GM12865 (cell line): Measurements from ENCODE around the gene USP6.
"Not testable (repeated sequence)": the region's sequence is repeated elsewhere in the genome, so short reads cannot be mapped to it uniquely, and the experiment has no call there.

Experiments used
- DNase-seq: peaks from one replicate; pipeline ENCODE4 v3.0.0; 2010; ENCODE audit warnings: low read depth
- H3K4me3 ChIP-seq: 2 replicates; pipeline ENCODE4 v1.5.1; 2011; ENCODE audit warnings: mild to moderate bottlenecking, low read depth, low read length, control low read depth
- TF ChIP-seq, protein P1 (sequence below): IDR thresholded peaks from 2 replicates; pipeline ENCODE4 v1.5.1; 2011; ENCODE audit warnings: low read length, control low read depth, low read depth, inconsistent platforms; ENCODE audit not compliant: insufficient read depth; ENCODE audit errors: missing control alignments

USP6 gene

DNA sequence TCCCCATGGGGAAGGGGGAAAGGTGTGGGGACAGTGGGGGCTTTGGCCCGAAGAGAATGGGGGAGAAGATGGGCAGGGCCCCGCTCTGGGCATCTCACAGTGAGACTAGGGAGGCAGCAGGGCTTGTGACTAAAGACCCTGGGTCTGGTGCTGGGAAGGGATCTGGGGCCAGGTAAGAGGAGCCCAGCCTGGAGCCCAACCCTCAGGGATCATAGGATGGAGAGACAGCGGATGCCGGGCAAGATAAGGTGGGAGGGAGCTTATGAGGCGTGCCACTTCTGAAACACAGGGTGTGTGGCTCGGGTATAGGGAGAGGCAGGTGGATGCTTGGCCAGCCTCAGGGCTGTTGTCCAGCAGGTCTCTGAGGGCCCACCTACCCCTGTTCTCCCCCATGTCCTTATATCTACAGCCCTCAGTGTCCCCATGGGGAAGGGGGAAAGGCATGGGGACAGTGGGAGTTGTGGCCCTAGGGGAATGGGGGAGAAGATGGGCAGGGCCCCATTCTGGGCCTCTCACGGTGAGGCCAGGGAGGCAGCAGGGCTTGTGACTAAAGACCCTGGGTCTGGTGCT is 15.4 kb downstream of the USP6 start:
- no peak overlapping the region for H3K4me3 ChIP-seq
- DNase-seq, result no peak
- TF ChIP-seq, protein P1, sequence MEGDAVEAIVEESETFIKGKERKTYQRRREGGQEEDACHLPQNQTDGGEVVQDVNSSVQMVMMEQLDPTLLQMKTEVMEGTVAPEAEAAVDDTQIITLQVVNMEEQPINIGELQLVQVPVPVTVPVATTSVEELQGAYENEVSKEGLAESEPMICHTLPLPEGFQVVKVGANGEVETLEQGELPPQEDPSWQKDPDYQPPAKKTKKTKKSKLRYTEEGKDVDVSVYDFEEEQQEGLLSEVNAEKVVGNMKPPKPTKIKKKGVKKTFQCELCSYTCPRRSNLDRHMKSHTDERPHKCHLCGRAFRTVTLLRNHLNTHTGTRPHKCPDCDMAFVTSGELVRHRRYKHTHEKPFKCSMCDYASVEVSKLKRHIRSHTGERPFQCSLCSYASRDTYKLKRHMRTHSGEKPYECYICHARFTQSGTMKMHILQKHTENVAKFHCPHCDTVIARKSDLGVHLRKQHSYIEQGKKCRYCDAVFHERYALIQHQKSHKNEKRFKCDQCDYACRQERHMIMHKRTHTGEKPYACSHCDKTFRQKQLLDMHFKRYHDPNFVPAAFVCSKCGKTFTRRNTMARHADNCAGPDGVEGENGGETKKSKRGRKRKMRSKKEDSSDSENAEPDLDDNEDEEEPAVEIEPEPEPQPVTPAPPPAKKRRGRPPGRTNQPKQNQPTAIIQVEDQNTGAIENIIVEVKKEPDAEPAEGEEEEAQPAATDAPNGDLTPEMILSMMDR, result no peak

DNA sequence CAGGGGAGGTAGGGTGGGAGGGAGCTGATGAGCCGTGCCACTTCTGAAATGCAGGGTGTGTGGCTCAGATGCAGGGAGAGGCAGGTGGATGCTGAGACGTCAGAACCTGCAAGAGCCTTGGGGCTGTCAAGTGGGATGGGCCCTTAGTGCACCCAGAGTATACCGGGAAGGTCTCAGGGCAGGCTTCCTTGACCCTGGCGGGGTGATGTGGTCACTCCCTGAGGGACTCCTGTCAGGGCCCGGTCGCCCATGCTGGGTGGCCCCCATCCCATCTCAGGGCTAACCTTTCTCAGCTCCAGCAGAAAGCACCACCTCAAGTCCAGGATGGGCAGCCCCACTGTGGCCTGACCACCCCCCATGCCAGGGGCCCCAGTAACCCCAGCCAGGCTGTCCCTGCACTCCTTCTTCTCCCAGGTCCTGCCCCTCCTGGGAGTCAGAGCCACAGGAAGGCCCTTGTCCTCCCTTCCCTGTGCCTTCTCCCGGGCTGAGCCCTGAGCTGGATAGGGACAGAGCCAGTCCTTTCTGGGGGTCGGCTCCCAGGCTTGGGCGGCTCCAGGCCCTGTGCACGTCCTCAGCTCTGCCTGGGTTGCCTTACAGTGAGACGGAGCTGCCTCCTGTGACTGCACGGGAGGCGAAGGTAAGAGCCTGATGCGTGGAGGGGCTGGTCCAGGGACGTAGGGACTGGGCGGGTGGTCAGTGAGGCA is 16.1 kb downstream of the USP6 start:
- H3K4me3 ChIP-seq, DNase-seq: not testable (repeated sequence)

- not testable (repeated sequence) for DNase-seq, H3K4me3 ChIP-seq
Measured at GRCh38 chr17:5132503-5133225, 16.8 kb downstream of the USP6 start.

GRCh38 chr17:5133311-5133710 is 17.5 kb downstream of the USP6 start:
- TF ChIP-seq, protein P1, result no peak
- H3K4me3 ChIP-seq, result no peak overlapping the region
- no peak for DNase-seq

GRCh38 chr17:5133961-5134360 is 18.1 kb downstream of the USP6 start:
- H3K4me3 ChIP-seq, DNase-seq: not testable (repeated sequence)

DNA sequence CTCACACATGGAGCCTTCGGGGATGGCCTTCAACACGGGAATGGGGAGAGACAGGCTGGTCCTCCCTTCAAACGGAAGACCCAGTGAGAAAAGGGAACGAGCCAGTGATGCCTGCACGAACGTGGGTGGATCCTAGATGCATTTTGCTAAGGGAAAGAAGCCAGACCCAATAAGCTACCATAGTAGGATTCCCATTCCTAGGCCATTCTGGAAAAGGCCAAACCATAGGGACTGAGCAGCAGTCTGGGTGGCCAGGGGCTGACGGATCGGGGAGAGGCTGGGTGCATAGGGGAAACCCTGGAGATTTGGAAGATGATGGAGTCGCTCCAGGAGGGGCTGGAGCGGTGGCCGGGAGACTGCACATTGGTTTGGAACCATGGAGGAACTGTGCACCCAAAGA is 18.7 kb downstream of the USP6 start:
- H3K4me3 ChIP-seq, DNase-seq: not testable (repeated sequence)

- DNase-seq, H3K4me3 ChIP-seq: not testable (repeated sequence)
Measured at GRCh38 chr17:5135131-5135712, 19.4 kb downstream of the USP6 start.

GRCh38 chr17:5135726-5136579 is 20.1 kb downstream of the USP6 start:
- TF ChIP-seq, protein P1, result no peak
- H3K4me3 ChIP-seq, result no peak overlapping the region
- no peak for DNase-seq

- DNase-seq, H3K4me3 ChIP-seq: not testable (repeated sequence)
Measured at GRCh38 chr17:5136580-5137412, 21.0 kb downstream of the USP6 start.

GRCh38 chr17:5137511-5138197 is 21.8 kb downstream of the USP6 start:
- not testable (repeated sequence) for DNase-seq, H3K4me3 ChIP-seq

DNA sequence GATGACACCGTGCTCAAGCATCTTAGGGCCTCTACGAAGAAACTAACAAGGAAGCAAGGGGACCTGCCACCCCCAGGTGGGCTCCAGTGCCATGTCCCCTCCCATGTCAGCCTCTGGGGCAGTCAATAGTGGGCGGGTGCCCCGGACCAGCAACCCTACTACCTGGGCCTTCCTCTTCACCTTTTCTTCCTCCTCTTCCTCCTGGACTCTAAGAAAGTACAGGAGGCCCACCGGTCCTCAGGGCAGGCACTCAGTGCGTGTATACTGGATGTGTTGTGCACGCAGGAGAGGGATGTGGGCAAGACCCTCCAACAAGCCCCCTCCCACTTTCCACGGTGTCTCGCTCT is 22.3 kb downstream of the USP6 start:
- H3K4me3 ChIP-seq, result not testable (repeated sequence)

More for the DNA sequence above, 22.3 kb downstream of the USP6 start:
- not testable (repeated sequence) for DNase-seq
